Vagina (tissue), 2 donors: Measurements from ENCODE around the gene ERGIC1. TPM values are rescaled to one million over a fixed set of nuclear protein-coding genes. Genes with fewer than 3 reads are reported as not detected.

Experiments
- DNase-seq, 2 donors: peaks; one replicate each; pipeline ENCODE4 v3.0.0-alpha.2; 2017; ENCODE audit errors: extremely low spot score in 2 of 2
- H3K27ac ChIP-seq: fragments of 200-600 bp; sonication (generic); one replicate; pipeline ENCODE4 v1.5.1; 2019
- H3K27me3 ChIP-seq: fragments of 200-600 bp; sonication (generic); one replicate; pipeline ENCODE4 v1.5.1; 2019
- H3K36me3 ChIP-seq, 2 donors: fragments of 200-600 bp; sonication (generic); one replicate each; pipeline ENCODE4 v1.5.1; 2017 to 2019
- H3K4me1 ChIP-seq: fragments of 200-600 bp; sonication (generic); one replicate; pipeline ENCODE4 v1.5.1; 2019
- H3K4me3 ChIP-seq, 2 donors: fragments of 200-600 bp; sonication (generic); 1 replicate in 1 of 2; 2 replicates in 1 of 2; pipeline ENCODE4 v1.5.1; 2016 to 2019
- H3K9me3 ChIP-seq: fragments of 200-600 bp; sonication (generic); one replicate; pipeline ENCODE4 v1.5.1; 2019
- CTCF ChIP-seq, 3 experiments: fragments of 450-650 bp in 2 of 3; fragments of 200-600 bp in 1 of 3; sonication (generic) in 1 of 3; IDR thresholded peaks; one replicate each; pipeline ENCODE4 v1.5.1; 2017 to 2019; ENCODE audit warnings: antibody characterized with exemption in 3 of 3, mild to moderate bottlenecking in 2 of 3, moderate library complexity in 2 of 3
- POLR2A ChIP-seq, 2 donors: fragments of 450-650 bp; IDR thresholded peaks; one replicate each; pipeline ENCODE4 v1.6.1; 2017; ENCODE audit warnings: antibody characterized with exemption in 2 of 2, mild to moderate bottlenecking in 2 of 2, moderate library complexity in 2 of 2
- POLR2AphosphoS5 ChIP-seq, 2 donors: sonication (generic); formaldehyde crosslinking; IDR thresholded peaks; one replicate each; pipeline ENCODE4 v1.9.0; 2017; ENCODE audit warnings: antibody characterized with exemption in 2 of 2, mild to moderate bottlenecking in 2 of 2, low read depth in 1 of 2; ENCODE audit not compliant: insufficient read depth in 1 of 2
- intact Hi-C: fragments of 100-400 bp; cut with DNase I; formaldehyde crosslinking; loops from one replicate; pipeline ENCODE4 v1.15.1; 2023
- total RNA-seq: library from RNA; depleted of rRNA; stranded (reverse); fragments of >200 nt; gene quantifications from one replicate; pipeline ENCODE4 v1.2.3, GENCODE V29; 2016

Gene ERGIC1
- total RNA-seq, 1 donor from 2014 or later, result 97.2 TPM

- TF ChIP-seq CTCF (IDR thresholded peaks at IDR 0.05) (no peak), POLR2A (IDR thresholded peaks at IDR 0.05) (no peak), POLR2AphosphoS5 (IDR thresholded peaks at IDR 0.05; ENCODE audit: insufficient read depth in 1 of 2, low read depth in 1 of 2) (no peak)
- Histone ChIP-seq H3K4me1 (peaks cover 29% of the 10 kb centered on the region), H3K4me3 (no peak overlapping the region), H3K9me3 (no peaks in the 10 kb centered on the region), H3K27ac (no peak overlapping the region), H3K36me3 (peaks cover 0 to 5% of the 10 kb centered on the region in 2 donors), H3K27me3 (no peaks in the 10 kb centered on the region)
- intact Hi-C loops, result no loop called here
- no peak for DNase-seq
Observed at GRCh38 chr5:172881691-172882370, 47.8 kb downstream of the ERGIC1 start.

- Histone ChIP-seq H3K27me3 (no peaks in the 10 kb centered on the region), H3K27ac (no peak overlapping the region), H3K9me3 (no peaks in the 10 kb centered on the region), H3K4me3 (no peak overlapping the region), H3K4me1 (peaks cover 34% of the 10 kb centered on the region), H3K36me3 (peaks cover 0 to 5% of the 10 kb centered on the region in 2 donors)
- intact Hi-C loops, result no loop called here
- DNase-seq, result no peak
- no peak for TF ChIP-seq POLR2A (IDR thresholded peaks at IDR 0.05)
- no peak for TF ChIP-seq POLR2AphosphoS5 (IDR thresholded peaks at IDR 0.05; ENCODE audit: insufficient read depth in 1 of 2, low read depth in 1 of 2)
- no peak for TF ChIP-seq CTCF (IDR thresholded peaks at IDR 0.05)
Observed at GRCh38 chr5:172883066-172883465, 49.0 kb downstream of the ERGIC1 start.

- no peak overlapping the region for H3K4me3 ChIP-seq
- H3K9me3 ChIP-seq, result no peaks in the 10 kb centered on the region
- peaks cover 22% of the 10 kb centered on the region for H3K4me1 ChIP-seq
- no peaks in the 10 kb centered on the region for H3K27me3 ChIP-seq
- peaks cover 0 to 13% of the 10 kb centered on the region in 2 donors for H3K36me3 ChIP-seq
- DNase-seq, result no peak
- no peak for TF ChIP-seq POLR2AphosphoS5 (IDR thresholded peaks at IDR 0.05; ENCODE audit: insufficient read depth in 1 of 2, low read depth in 1 of 2)
- no peak for TF ChIP-seq POLR2A (IDR thresholded peaks at IDR 0.05)
- no peak for TF ChIP-seq CTCF (IDR thresholded peaks at IDR 0.05)
- intact Hi-C loops, result no loop called here
- peak overlapping the region; percentile 73 for H3K27ac ChIP-seq
Observed at GRCh38 chr5:172885597-172886340, 51.7 kb downstream of the ERGIC1 start.

- intact Hi-C loops, result no loop called here
- peaks cover 0 to 13% of the 10 kb centered on the region in 2 donors for H3K36me3 ChIP-seq
- no peak for DNase-seq
- H3K27me3 ChIP-seq, result no peaks in the 10 kb centered on the region
- H3K4me1 ChIP-seq, result peaks cover 22% of the 10 kb centered on the region
- TF ChIP-seq POLR2A (IDR thresholded peaks at IDR 0.05), result no peak
- no peak for TF ChIP-seq CTCF (IDR thresholded peaks at IDR 0.05)
- TF ChIP-seq POLR2AphosphoS5 (IDR thresholded peaks at IDR 0.05; ENCODE audit: insufficient read depth in 1 of 2, low read depth in 1 of 2), result no peak
- H3K4me3 ChIP-seq, result no peak overlapping the region
- no peaks in the 10 kb centered on the region for H3K9me3 ChIP-seq
- peak overlapping the region; percentile 73 for H3K27ac ChIP-seq
Observed at GRCh38 chr5:172886476-172886875, 52.4 kb downstream of the ERGIC1 start.
